Iris pigment epithelial cell (primary cell): ENCODE results near the gene PLAAT4.
"Not testable (repeated sequence)": the region's sequence is repeated elsewhere in the genome, so short reads cannot be mapped to it uniquely, and the experiment has no call there.

Experiments used
- DNase-seq: peaks from one replicate; pipeline ENCODE4 v3.0.0-alpha.2; 2011; ENCODE audit warnings: low read depth

The PLAAT4 gene

DNA sequence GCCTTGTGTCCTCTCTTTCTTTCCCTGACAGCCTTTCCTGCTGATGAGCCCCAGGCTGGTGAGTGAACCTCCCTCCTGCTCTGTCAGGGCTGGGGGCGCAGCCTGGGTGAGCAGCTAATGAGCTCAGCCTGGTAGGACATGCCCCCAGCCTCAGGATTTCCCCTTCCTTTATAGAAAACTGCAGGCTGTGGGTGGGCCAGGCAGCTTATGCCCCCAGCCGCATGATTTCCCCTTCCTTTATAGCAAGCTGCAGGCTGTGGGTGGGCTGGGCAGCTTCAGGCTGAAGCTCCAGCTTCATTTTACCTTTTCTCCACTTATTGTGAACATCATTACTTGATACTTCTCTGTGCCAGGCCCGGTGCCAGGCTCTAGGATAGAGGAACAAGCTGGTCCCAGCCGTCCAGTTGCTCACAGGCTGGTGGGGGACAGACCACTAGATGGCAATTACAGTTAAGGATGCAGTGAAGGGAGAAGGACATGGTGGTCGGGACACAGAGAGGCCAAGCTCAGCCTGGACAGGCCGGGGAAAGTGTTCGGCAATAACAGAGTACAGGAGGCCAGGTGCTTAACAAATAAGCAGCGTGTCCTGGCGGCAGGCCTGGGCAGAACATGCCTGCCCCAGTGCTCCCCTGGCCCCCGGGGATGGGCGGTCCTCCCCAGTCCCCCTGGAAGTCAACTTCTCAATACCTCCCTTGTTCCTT is 25.4 kb upstream of the PLAAT4 start:
- DNase-seq: no peak

DNA sequence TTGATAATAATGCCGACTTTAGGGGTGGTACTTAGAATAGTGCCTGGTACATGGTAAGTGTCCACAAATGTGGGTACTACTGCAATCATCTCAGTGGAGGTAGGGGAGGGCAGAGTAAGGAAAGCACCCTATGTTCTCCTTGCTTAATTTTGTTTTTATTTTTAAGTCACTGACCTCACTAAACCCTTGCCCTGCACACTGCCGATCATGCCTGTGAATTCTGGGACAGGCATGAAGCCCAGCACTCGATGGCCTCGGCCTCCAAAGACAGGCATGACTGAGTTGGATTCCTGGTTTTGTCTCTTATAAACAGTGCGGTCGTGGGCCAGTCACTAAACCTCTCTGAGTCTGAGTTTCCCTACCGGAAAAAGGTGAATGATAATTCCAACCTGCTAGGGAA is 23.8 kb upstream of the PLAAT4 start:
- DNase-seq: no peak

DNA sequence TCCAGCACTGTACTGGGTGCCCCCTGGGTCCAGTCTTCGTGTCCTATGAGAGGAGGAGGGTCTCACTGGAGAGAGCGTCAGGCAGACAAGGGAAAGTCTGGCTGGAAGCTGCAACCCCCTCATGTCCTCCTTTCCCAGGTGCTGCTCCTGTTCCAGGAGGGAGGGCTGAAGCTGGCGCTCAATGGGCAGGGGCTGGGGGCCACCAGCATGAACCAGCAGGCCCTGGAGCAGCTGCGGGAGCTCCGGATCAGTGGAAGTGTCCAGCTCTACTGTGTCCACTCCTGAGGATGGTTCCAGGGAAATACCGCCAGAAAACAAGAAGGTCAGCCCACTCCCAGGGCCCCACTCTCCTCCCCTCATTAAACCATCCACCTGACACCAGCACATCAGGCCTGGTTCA is 20.5 kb upstream of the PLAAT4 start:
- DNase-seq: no peak

DNA sequence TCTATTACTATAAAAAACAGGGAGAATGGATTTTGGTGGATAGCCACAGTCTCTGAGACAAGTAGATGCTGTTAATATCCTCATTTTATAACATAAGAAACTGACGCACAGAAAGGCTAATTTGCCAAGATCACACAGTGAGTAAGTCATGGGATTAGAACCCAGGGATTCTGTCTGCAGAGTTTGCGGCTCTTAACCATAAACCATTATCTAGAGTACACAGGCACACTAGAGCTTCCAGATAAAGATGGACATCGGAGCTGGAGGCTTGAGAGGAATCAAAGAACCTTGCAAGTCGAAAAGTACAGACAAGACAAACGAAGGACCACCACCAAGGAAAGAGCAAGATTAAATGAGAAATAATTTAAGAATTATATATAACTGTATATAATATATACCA is 19.5 kb upstream of the PLAAT4 start:
- DNase-seq: no peak

DNA sequence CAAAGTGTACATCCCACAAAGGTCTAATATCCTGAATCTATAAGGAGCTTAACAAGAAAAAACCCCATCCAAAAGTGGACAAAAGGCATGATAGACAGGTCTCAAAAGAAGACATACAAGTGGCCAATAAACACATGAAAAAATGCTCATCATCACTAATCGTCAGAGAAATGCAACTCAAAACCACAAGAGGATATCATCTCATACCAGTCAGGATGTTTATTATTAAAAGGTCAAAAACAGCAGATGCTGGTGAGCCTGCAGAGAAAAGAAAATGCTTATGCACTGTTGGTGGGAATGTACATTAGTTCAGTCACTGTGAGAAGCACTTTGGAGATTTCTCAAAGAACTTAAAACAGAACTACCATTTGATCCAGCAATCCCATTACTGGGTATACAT is 18.1 kb upstream of the PLAAT4 start:
- DNase-seq: peak; percentile 96

DNA sequence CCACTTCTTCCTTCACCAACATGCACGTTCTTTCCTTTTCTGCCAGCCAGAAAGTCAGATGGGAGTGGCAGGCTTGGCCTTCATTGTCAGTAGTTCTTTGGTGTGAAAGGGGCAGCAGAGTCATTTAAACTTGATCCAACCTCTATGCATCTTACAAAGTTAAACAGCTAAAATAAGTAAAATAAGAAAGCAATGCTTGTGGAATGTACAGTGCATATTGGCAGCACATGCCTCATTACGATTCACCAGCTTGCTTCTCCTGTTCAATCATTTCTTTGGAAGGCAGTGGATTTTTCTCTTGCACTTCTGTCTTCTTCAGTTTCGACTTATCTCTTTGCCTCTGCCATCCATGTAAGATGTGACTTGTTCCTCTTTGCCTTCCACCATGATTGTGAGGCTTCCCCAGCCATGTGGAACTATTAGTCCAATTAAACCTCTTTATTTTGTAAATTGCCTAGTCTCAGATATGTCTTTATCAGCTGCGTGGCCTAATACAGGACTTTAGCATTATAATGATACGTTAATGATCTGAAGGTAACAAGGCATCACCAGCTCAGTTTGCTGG is 15.9 kb upstream of the PLAAT4 start:
- peak; percentile 51 for DNase-seq

DNA sequence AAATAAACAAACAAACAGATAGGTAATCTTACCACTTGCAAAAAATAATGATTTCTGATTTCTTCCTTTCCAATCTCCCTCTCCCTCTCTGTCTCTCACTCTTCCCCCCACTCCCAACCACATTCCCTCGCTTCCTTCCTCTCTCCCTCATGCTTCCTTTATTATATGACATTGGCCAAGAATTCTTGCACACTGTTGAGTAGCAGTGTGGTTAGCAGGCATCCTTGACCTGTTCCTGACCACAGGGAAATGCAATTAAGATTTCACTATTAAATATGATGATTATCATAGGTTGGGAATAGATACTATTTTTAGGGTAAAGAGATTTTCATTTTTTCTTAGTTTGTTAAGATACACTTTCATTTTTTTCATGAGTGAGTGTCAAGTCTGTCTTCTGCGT is 14.7 kb upstream of the PLAAT4 start:
- DNase-seq: peak; percentile 46

DNA sequence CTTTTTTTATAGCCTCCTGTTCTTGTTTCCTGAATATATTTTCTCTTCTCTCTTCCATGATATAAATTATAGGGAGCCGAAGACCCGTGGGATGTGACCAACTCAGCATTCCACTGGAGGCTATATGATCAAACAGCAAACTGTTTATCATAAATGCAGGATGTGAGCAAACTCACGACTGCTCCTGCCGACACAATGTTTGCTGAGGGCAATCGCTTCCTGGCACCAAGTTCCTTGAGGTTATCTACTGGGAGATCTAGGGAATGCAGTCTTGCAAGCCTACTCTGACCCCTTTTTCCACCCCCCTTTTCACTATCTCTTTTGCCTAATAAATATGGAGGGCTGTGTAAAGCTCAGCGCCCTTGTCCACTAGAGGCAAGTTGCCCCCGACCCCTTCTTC is 13.5 kb upstream of the PLAAT4 start:
- DNase-seq: no peak

DNA sequence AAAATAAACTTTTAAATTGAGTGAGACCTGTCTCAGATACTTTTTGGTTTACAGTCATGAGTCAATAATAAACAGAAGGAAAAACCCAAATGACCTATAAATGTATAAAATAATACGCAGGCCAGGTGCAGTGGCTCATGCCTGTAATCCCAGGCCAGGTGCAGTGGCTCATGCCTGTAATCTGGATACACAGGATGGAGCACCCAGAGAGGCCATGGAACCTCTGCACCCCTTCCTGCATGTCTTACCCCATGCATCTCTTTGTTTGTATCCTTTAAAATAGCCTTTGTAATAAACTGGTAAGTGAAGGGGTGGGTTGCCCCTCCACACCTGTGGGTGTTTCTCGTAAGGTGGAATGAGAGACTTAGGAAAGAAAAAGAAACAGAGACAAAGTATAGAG is 8.9 kb upstream of the PLAAT4 start:
- no peak for DNase-seq

DNA sequence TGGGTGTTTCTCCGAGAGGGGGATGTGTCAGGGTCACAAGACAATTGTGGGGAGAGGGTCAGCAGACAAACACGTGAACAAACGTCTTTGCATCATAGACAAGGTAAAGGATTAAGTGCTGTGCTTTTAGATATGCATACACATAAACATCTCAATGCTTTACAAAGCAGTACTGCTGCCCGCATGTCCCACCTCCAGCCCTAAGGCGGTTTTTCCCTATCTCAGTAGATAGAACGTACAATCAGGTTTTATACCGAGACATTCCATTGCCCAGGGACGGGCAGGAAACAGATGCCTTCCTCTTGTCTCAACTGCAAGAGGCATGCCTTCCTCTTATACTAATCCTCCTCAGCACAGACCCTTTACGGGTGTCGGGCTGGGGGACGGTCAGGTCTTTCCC is 8.5 kb upstream of the PLAAT4 start:
- DNase-seq: not testable (repeated sequence)

DNA sequence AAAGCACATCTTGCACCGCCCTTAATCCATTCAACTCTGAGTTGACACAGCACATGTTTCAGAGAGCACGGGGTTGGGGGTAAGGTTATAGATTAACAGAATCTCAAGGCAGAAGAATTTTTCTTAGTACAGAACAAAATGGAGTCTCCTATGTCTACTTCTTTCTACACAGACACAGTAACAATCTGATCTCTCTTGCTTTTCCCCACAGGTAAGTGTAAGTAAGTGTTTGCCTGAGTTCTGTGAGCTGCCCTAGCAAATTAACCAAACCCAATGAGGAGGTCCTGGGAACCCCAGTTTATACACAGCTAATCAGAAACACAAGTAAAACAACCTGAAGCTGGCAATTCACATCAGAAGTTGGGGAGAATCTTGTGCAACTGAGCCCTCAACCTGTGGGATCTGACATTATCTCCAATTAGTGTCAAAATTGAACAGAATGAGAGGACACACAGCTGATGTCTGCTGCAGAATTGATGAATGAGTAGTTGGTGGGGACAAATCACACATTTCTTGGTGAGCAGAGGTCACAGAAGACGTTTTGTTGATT is 7.8 kb upstream of the PLAAT4 start:
- not testable (repeated sequence) for DNase-seq

DNA sequence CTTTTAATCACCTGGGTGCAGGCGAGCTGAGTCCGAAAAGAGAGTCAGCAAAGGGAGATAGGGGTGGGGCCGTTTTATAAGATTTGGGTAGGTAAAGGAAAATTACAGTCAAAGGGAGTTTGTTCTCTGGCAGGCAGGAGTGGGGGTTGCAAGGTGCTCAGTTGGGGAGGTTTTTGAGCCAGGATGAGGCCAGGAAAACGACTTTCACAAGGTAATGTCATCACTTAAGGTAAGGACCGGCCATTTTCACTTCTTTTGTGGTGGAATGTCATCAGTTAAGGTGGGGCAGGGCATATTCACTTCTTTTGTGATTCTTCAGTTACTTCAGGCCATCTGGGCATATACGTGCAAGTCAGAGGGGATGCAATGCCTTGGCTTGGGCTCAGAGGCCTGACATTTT is 7.2 kb upstream of the PLAAT4 start:
- not testable (repeated sequence) for DNase-seq

DNA sequence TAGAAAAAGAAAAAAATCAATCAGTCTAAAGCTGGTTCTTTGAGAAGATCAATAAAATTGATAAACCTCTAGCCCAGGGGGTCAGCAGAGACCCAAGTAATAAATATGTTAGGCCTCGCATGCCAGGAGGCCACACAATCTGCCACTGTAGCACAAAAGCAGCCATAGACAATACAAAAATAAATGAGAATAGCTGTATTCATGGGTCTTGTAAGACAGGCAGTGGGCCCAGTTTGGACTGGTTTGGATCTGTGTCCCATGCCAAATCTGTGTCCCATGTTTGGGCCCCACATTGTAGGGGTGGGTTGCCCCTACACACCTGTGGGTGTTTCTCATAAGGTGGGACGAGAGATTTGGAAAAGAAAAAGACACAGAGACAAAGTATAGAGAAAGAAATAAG is 6.6 kb upstream of the PLAAT4 start:
- DNase-seq: no peak

DNA sequence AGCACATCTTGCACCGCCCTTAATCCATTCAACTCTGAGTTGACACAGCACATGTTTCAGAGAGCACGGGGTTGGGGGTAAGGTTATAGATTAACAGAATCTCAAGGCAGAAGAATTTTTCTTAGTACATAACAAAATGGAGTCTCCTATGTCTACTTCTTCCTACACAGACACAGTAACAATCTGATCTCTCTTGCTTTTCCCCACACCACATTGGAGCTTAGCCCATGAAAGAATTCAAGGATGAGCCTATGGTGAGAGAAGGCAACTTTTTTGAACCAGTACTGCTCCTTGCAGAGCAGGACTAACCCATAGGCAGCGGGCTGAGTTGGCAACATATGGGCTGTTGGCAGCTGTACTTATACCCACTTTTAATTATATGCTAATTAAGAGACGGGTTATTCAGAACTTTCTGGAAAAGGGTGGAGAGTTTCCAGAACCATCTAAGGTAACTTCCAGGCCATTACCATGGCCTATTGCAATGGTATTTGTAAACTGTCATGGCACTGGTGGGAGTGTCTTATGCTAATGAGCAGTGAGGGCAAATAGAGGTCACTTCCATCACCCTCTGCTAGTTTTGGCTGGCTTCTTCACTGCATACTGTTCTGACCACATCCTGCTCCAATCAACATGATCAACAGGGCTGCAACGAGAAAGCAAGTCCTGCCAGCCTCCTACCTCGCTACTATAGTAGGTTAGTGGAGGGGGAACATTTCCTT is 5.4 kb upstream of the PLAAT4 start:
- peak; percentile 99 for DNase-seq

DNA sequence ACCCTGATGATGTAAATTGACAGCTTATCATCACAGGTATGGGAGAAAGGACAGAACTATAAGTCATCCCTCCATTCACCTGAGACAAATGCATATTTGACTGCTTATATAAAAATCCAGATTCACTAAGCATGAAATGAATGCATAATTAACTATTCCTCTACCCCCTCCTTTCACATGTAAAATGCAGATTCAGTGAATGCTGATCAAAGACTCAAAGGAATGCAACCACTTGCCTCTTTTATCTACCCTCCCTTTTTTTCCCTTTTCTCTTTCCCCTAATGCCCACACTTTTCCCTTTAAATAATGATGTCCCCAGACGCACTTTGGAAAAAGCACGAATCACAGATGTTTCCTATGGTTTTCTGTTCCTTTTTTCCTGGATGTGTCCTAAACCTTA is 4.5 kb upstream of the PLAAT4 start:
- DNase-seq: no peak

DNA sequence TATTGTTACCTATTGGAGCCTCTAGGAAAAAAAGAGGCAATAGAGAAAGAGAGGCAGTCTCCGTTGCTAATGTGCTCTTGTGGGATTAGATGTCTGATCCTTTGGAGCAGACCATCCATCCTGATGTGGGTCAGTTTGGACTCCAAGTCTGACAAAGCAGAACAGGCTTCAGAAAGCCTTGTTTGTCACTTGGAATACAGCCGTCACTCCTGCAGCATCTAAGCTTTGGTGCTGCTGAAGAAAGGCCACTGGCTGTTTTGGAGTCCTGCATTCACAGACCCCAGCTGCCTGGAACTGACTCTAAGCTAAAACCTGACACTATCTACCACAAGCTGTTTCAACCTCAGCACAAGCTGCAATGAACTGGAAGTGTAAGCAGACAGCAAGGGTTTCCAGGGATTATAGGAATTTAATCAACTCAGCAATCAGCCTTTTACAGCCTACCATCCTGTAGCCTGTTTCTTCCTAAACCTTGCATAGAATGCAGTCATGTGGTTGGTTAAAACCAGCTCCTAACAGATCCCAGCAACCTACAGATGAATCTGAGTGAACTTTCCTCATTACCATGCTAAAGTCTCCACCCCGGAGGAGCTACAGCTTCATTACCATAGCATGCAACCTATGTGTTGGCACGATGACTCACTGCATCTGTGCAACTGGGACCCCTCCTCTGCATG is 3.7 kb upstream of the PLAAT4 start:
- DNase-seq: peak; percentile 27

DNA sequence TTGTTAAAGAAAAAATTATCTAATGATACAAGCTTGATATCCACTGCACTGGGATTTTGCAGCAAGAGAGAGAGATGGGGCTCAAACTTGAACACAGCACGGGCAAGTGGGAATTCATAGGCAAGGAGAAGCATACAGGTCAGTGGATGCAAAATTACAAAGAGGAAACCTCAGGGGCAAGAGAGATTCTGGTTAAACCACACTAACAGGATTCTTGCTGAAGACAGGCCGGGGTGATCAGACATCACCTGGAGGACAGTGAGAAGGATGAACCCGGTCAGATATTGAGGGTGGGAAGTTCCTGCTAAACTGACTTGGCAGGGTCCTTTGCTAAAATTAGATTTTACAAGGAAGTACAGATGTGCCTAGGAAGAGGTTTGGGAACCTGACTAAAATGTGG is 2.5 kb upstream of the PLAAT4 start:
- no peak for DNase-seq

DNA sequence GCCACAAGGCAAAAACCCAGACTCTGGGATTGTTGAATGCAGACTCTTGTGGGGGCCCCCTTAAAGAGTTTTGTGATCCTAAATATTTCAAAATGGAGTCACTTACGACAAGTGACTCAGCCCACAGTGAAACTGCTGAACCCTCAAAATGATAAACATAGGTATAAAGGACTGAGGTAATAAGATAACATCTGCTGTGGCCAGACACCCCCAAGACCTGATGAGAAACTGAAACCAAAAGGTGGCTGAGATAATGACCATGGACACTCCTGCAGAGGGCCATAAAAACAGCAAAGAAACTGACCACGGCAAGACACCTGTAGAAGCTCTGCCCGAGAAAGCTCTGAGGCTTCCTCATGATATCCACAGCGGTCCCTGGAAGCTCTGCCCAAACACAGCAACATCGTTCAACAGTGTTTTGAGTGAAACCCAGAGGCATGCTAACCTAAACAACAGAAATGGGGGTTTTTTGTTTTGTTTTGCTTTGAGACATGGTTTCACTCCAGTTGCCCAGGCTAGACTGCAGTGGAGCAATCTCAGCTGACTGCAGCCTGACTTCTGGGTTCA is 1.6 kb upstream of the PLAAT4 start:
- no peak for DNase-seq

DNA sequence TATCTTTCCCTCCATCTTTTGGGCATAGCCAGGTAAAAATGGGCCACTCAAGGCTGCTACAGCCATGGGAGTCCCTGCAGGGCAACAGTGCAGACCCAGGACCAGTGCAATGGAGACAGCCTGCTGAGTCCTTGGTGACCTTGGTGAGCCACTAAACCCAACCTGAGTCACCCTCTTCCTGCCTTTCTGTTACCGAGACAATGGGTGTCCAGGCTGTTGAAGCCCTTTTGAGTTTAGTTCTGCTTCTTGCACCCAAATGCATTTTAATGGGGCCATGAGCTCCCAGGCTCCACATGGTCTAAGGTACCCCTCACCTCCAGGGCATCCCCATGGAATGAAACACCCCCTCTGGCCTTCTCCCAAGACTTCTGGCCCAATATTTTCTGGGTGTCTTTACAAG is 874 bp upstream of the PLAAT4 start:
- DNase-seq: no peak

DNA sequence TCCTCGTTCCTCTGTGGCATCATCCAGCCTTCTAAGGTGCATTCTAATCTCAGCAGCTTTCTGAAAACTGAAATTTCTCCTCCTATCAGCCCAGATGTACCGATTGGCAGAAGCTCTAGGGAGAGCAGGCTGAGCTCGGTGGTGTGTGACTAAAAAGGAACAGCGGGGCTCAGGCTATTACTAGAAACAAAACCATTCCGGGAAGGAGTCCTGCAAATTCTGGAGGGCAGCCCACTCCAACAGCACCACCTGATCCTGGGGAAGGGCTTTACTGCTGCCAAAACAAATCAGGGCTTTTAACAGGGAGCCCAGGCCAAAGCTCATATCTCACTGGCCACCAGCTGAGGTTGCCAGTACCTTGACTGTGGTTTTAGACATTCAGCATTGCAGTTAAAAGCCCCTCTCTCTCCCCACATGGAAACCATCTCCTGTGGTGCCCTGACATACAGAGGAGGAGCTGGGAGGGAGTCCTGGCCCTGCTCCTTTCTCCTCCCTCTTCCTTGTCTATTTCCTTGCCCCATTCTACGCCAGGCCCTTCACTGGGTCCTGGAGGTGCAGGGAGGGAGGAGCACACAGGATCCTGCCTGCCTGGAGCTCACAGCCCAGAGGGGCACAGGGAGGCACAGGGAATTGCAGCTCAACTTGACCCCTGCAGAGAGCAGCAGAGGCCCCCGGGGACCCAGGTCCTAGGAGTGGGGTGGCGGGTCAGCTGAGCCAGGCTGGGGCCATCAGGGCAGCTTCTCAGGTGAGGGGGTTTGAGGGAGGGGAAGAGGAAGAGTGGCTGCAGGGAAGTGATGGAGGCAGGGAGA is 889 bp downstream of the PLAAT4 start:
- peak; percentile 75 for DNase-seq

DNA sequence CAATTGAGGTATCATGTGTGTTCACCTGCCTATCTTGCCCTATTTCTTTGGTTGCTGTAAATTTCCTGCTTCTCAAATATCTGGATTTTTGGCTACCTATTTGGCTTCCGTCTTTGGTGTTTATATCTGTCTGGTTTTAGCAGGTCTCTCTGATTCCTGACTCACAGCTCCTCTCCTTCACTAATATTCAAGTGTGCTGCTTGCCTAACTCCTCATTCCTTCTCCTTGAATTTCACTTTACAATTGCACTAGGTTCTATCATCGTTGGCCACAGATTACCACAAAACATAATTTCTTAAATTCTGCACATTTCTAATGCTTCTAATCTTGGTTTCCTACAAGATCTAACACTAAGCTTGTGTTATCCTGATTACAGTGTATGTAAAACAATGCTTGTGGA is 5.9 kb downstream of the PLAAT4 start:
- DNase-seq: peak; percentile 62

DNA sequence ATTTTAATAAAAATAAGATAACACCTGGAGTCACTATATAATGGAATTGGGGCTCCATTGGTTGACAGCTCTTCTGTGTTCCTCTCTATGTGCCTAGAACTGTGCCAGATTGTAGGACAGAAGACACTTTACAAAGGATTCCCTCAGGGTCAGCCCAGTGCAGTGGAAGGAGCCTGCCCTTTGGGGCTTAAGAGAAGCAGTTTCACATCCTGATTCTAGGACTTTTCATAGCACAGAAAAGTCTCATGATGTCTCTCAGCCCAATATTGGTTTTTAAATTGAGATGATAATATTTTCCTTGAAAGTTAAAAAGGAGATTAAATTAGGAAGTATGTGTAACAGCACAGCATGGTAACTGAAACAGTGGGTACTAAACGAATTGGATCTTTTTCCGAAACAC is 7.1 kb downstream of the PLAAT4 start:
- DNase-seq: no peak
